Ishikawa (cell line): Measurements from ENCODE around the gene NCOA6.

Experiments
- CEBPB ChIP-seq: IDR thresholded peaks from 2 replicates; pipeline ENCODE4 v1.6.1; 2012
- EP300 ChIP-seq: IDR thresholded peaks from 2 replicates; pipeline ENCODE4 v1.6.1; 2012; ENCODE audit warnings: borderline replicate concordance
- FOXM1 ChIP-seq: IDR thresholded peaks from 2 replicates; pipeline ENCODE4 v1.6.1; 2012; ENCODE audit warnings: low read depth, borderline replicate concordance
- MAX ChIP-seq: IDR thresholded peaks from 2 replicates; pipeline ENCODE4 v1.6.1; 2012
- NFIC ChIP-seq: IDR thresholded peaks from 2 replicates; pipeline ENCODE4 v1.6.1; 2012
- RAD21 ChIP-seq: IDR thresholded peaks from 2 replicates; pipeline ENCODE4 v1.6.1; 2012; ENCODE audit warnings: low read depth
- REST ChIP-seq: IDR thresholded peaks from 2 replicates; pipeline ENCODE4 v1.6.1; 2012; ENCODE audit warnings: low read depth, mild to moderate bottlenecking
- TAF1 ChIP-seq: IDR thresholded peaks from 2 replicates; pipeline ENCODE4 v1.6.1; 2012; ENCODE audit warnings: low read depth, mild to moderate bottlenecking
- TCF12 ChIP-seq: IDR thresholded peaks from 2 replicates; pipeline ENCODE4 v1.6.1; 2012; ENCODE audit warnings: low read depth
- YY1 ChIP-seq: IDR thresholded peaks from 2 replicates; pipeline ENCODE4 v1.6.1; 2012; ENCODE audit warnings: low read depth

GRCh38 chr20:34744847-34745246, 80.6 kb downstream of the NCOA6 start:
- TF ChIP-seq FOXM1 = no peak
- TF ChIP-seq EP300 = no peak
- TF ChIP-seq CEBPB = no peak
- no peak for TF ChIP-seq REST
- no peak for TF ChIP-seq MAX
- no peak for TF ChIP-seq YY1
- TF ChIP-seq NFIC = no peak
- TF ChIP-seq TAF1 = no peak
- no peak for TF ChIP-seq TCF12
- TF ChIP-seq RAD21 = no peak
